Gastrocnemius medialis (tissue), 4 donors: Measurements from ENCODE around the gene DOCK3. TPM values are rescaled to one million over a fixed set of nuclear protein-coding genes. Genes with fewer than 3 reads are reported as not detected.

ENCODE experiments used
- ATAC-seq, 2 donors: fragments of 150-250 bp; one replicate each; pipeline ENCODE4 v1.9.1; 2016
- DNase-seq, 2 donors: peaks; one replicate each; pipeline ENCODE4 v3.0.0-alpha.2; 2019
- H3K27ac ChIP-seq, 4 donors: fragments of 200-600 bp; sonication (generic); 1 replicate in 1 of 4; 2 replicates in 3 of 4; pipeline ENCODE4 v1.5.1; 2016 to 2018; ENCODE audit warnings: mild to moderate bottlenecking in 2 of 4, moderate library complexity in 1 of 4
- H3K27me3 ChIP-seq, 3 donors: fragments of 200-600 bp; sonication (generic) in 2 of 3; 1 replicate in 1 of 3; 2 replicates in 2 of 3; pipeline versions ENCODE4 v1.5.1 to v1.6.0; 2016 to 2019; ENCODE audit warnings: mild to moderate bottlenecking in 1 of 3, moderate library complexity in 1 of 3
- H3K36me3 ChIP-seq, 2 donors: fragments of 200-600 bp; sonication (generic) in 1 of 2; one replicate each; pipeline ENCODE4 v1.5.1; 2017 to 2018
- H3K4me1 ChIP-seq, 2 donors: fragments of 200-600 bp; sonication (generic) in 1 of 2; one replicate each; pipeline ENCODE4 v1.5.1; 2016 to 2017; ENCODE audit warnings: mild to moderate bottlenecking in 2 of 2
- H3K4me3 ChIP-seq, 4 donors: fragments of 200-600 bp; sonication (generic) in 3 of 4; 1 replicate in 1 of 4; 2 replicates in 3 of 4; pipeline ENCODE4 v1.5.1; 2016 to 2019; ENCODE audit warnings: mild to moderate bottlenecking in 2 of 4
- H3K9me3 ChIP-seq, 3 donors: fragments of 200-600 bp; sonication (generic) in 2 of 3; 1 replicate in 1 of 3; 2 replicates in 2 of 3; pipeline ENCODE4 v1.5.1; 2016 to 2019
- POLR2A ChIP-seq, 2 donors: fragments of 450-650 bp; IDR thresholded peaks; one replicate each; pipeline ENCODE4 v1.6.1; 2017; ENCODE audit warnings: antibody characterized with exemption in 2 of 2, mild to moderate bottlenecking in 2 of 2, moderate library complexity in 2 of 2
- in situ Hi-C, 4 donors: fragments of 200-750 bp; cut with MboI; loops; one replicate each; pipeline versions ENCODE4 v1.15.0 to v1.8.0; 2017; ENCODE audit warnings: low sequenced_read_pairs in 4 of 4
- intact Hi-C: fragments of 100-400 bp; cut with DNase I; formaldehyde crosslinking; loops from one replicate; pipeline ENCODE4 v1.15.1; 2023; ENCODE audit warnings: low total_unique reads
- total RNA-seq, 4 donors: library from RNA; depleted of rRNA; stranded (reverse); fragments of >200 nt; gene quantifications; one replicate each; pipeline versions ENCODE4 v1.1.0 to v1.2.3, GENCODE V29; 2016
- TF ChIP-seq, protein P1 (sequence below), 5 experiments: fragments of 450-650 bp in 3 of 5; fragments of 200-600 bp in 2 of 5; sonication (generic) in 2 of 5; IDR thresholded peaks in 4 of 5; conservative IDR thresholded peaks in 1 of 5; 1 replicate in 4 of 5; 2 replicates in 1 of 5; pipeline ENCODE4 v1.5.1; 2016 to 2019; ENCODE audit warnings: antibody characterized with exemption in 5 of 5, mild to moderate bottlenecking in 3 of 5, moderate library complexity in 3 of 5

Gene DOCK3
- total RNA-seq, 4 donors from 2014 or later: 0.61 to 3.1 (median 0.73) TPM

- DNase-seq (no peak), ATAC-seq (no peak)
- Histone ChIP-seq H3K27ac (no peak overlapping the region), H3K36me3 (no peaks in the 10 kb centered on the region), H3K9me3 (no peaks in the 10 kb centered on the region), H3K27me3 (no peaks in the 10 kb centered on the region), H3K4me3 (no peak overlapping the region), H3K4me1 (no peaks in the 10 kb centered on the region)
- TF ChIP-seq POLR2A (IDR thresholded peaks at IDR 0.05): no peak
- TF ChIP-seq, protein P1, sequence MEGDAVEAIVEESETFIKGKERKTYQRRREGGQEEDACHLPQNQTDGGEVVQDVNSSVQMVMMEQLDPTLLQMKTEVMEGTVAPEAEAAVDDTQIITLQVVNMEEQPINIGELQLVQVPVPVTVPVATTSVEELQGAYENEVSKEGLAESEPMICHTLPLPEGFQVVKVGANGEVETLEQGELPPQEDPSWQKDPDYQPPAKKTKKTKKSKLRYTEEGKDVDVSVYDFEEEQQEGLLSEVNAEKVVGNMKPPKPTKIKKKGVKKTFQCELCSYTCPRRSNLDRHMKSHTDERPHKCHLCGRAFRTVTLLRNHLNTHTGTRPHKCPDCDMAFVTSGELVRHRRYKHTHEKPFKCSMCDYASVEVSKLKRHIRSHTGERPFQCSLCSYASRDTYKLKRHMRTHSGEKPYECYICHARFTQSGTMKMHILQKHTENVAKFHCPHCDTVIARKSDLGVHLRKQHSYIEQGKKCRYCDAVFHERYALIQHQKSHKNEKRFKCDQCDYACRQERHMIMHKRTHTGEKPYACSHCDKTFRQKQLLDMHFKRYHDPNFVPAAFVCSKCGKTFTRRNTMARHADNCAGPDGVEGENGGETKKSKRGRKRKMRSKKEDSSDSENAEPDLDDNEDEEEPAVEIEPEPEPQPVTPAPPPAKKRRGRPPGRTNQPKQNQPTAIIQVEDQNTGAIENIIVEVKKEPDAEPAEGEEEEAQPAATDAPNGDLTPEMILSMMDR (IDR thresholded peaks at IDR 0.05 in 4 of 5, conservative IDR thresholded peaks at IDR 0.05 in 1 of 5): no peak
- in situ Hi-C loops: no loop called here
- intact Hi-C loops: no loop called here
Measured at GRCh38 chr3:51268132-51268531, 593.4 kb downstream of the DOCK3 start.

- no peak overlapping the region for H3K4me3 ChIP-seq
Measured at GRCh38 chr3:51269466-51269865, 594.7 kb downstream of the DOCK3 start.

DNA sequence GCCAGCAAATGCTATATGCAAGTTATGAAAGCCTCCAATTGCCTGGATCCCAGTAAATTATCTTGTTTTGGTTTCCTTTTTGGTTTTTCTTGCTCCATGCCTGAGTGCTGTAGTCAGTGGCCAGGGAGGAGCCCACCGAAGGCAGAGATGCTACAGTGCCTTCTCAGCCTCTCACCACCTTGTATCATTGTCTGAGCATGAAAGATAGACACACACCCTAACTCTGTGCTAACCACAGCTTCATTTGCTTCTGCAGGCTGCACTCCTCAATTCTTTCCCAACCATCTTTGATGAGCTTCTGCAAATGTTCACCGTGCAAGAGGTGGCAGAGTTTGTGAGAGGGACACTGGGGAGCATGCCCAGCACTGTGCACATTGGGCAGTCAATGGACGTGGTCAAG lies 595.8 kb downstream of the DOCK3 start:
- no peak for TF ChIP-seq POLR2A (IDR thresholded peaks at IDR 0.05)
- TF ChIP-seq, protein P1 (IDR thresholded peaks at IDR 0.05 in 4 of 5, conservative IDR thresholded peaks at IDR 0.05 in 1 of 5): no peak
- Histone ChIP-seq H3K36me3 (no peaks in the 10 kb centered on the region), H3K27me3 (no peaks in the 10 kb centered on the region), H3K9me3 (no peaks in the 10 kb centered on the region), H3K4me3 (no peak overlapping the region), H3K4me1 (no peaks in the 10 kb centered on the region), H3K27ac (no peak overlapping the region)
- ATAC-seq (no peak), DNase-seq (no peak)
- intact Hi-C loops: no loop called here
- in situ Hi-C loops: no loop called here

More at GRCh38 chr3:51269466-51269865, 594.7 kb downstream of the DOCK3 start:
- TF ChIP-seq POLR2A (IDR thresholded peaks at IDR 0.05): no peak
- TF ChIP-seq, protein P1 (IDR thresholded peaks at IDR 0.05 in 4 of 5, conservative IDR thresholded peaks at IDR 0.05 in 1 of 5): no peak
- H3K9me3 ChIP-seq: no peaks in the 10 kb centered on the region
- H3K4me1 ChIP-seq: no peaks in the 10 kb centered on the region
- no peaks in the 10 kb centered on the region for H3K36me3 ChIP-seq
- no peaks in the 10 kb centered on the region for H3K27me3 ChIP-seq
- no peak overlapping the region for H3K27ac ChIP-seq
- no peak for DNase-seq
- no peak for ATAC-seq
- in situ Hi-C loops: no loop called here
- intact Hi-C loops: no loop called here

- in situ Hi-C loops (no loop called here), intact Hi-C loops (no loop called here)
- Histone ChIP-seq H3K9me3 (no peaks in the 10 kb centered on the region), H3K27me3 (no peaks in the 10 kb centered on the region), H3K27ac (no peak overlapping the region), H3K36me3 (no peaks in the 10 kb centered on the region), H3K4me1 (no peaks in the 10 kb centered on the region), H3K4me3 (no peak overlapping the region)
- DNase-seq (no peak), ATAC-seq (no peak)
- no peak for TF ChIP-seq POLR2A (IDR thresholded peaks at IDR 0.05)
- TF ChIP-seq, protein P1 (IDR thresholded peaks at IDR 0.05 in 4 of 5, conservative IDR thresholded peaks at IDR 0.05 in 1 of 5): no peak
Measured at GRCh38 chr3:51271172-51271571, 596.4 kb downstream of the DOCK3 start.

DNA sequence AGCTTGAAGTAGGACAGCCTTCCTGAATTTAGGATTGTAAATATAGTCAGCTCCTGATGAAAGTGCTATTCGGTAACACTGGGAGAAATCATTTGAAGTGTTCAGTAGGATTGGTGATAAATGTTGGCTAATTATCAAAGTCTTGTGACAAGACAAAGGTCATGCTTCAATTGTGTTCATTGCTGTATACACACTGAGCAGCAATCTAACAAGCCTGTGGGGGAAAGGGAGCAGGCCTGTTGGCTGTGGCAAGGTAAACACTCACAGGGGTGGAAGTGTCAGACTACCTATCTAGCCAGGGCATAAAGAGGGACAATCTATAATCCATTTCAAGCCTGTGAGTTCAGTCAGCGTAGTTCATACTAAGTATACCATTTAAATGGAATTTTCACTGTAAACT lies 599.3 kb downstream of the DOCK3 start:
- Histone ChIP-seq H3K27me3 (no peaks in the 10 kb centered on the region), H3K4me3 (no peak overlapping the region), H3K36me3 (no peaks in the 10 kb centered on the region), H3K27ac (no peak overlapping the region), H3K4me1 (no peaks in the 10 kb centered on the region), H3K9me3 (no peaks in the 10 kb centered on the region)
- no peak for ATAC-seq
- intact Hi-C loops (no loop called here), in situ Hi-C loops (no loop called here)
- DNase-seq: no peak
- TF ChIP-seq POLR2A (IDR thresholded peaks at IDR 0.05): no peak
- TF ChIP-seq, protein P1 (IDR thresholded peaks at IDR 0.05 in 4 of 5, conservative IDR thresholded peaks at IDR 0.05 in 1 of 5): no peak
